ENCODE results near the gene MAST4.

Gene MAST4

DNA sequence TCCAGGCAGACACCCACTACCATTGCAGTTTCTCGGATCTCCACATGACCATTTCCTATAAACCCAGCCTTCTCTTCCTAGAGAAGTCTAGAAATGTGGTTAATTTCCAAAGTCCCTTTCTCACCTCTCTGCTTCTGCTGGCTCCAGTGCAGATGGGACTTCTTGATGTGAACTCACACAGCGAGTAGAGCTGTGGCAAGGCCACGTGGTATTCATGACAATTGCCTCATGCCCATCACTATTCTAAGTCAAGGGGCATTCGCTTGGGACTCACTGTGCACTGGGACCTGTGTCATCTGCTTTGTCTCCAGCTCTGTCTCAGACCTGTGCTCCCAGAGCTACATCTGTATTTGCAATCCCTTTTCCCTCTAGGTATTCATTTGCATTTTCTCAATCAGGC is 594.2 kb downstream of the MAST4 start:
- no peak for DNase-seq (ENCODE audit: low read depth)

DNA sequence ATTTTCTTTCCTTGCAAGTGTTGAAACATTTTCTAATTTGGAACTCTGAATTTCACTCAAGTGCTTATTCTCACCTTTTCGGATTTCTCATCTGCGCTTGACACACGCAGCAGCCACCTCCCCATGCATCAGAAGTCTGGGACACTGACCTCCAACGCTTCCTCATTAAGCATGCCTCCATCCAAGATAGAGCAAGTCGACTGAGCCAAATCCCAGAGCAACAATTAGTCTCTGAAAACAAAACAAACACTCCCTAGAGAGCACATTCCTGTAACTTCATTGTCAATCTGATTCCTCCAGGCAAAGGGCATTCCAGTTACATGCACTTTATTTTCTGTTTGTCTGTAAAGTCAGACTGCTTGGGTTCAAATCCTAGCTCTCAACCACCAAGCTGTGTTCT is 594.7 kb downstream of the MAST4 start:
- DNase-seq (ENCODE audit: low read depth): no peak

DNA sequence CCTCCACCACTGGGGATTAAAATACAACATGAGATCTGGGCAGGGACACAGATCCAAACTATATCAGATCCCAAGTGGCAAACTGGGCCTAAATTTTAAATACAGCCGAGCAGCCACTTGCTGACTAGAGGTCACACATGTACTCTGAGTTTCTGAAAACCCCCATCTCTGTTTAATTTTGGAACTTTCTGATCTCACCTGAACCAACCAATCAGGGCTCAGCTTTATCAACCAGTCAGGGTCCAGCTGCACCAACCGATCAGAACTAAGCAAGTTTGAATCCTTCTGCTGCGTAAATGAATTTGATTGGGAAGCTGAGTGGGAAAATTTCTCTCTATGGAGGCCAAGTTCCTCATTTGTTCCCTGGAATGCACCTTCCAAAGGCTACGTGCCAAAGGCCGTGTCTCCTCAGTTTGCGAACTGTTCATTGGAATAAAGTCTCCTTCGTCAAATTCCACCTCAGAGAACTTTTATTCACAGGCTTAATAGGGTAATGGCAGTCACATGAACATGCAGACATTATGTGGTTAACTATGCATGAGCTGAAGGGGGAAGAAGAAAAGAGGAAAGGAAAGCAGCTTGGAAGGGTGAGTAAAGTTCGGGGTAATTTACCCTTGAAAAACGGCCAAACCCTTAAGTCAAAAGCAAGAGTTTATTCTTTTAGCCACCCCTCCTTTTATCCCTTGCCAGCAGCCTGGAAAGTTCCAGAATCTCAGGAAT is 596.7 kb downstream of the MAST4 start:
- no peak for DNase-seq (ENCODE audit: low read depth)

GRCh38 chr5:67193439-67193807 is 597.2 kb downstream of the MAST4 start:
- no peak for DNase-seq (ENCODE audit: low read depth)

GRCh38 chr5:67194166-67194565 is 598.0 kb downstream of the MAST4 start:
- no peak for DNase-seq (ENCODE audit: low read depth)

- no peak for DNase-seq (ENCODE audit: low read depth)
Observed at GRCh38 chr5:67195406-67196275, 599.4 kb downstream of the MAST4 start.

DNA sequence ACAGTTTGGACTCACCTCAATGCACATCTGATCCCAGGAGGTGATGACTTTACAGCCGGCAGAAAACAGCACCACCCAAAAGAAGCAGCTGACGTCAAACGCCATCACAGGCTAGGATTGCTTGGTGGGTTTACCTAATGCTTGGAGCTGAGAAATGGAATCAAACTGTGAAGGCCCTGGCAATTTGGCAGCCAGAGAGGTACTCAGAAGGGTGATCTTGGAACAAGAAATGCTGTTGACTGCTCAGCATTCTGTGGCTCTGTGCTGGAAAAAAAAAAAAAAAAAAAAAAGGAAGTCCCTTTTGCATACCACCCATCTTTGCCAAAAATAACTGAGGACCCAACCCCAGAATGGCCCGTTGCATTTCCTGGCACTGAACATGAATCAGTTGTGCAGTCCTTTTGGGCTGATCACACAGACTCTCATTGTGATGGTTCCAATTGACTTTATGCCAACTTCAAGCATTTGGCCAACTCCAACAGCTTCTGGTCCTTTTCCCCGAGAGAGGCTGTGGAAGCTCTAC is 600.4 kb downstream of the MAST4 start, which contains the start of gene CD180:
Gene CD180, minus strand, starts transcription at position 263 of the 523 bp plus-strand sequence. Its CDS starts 158 bp downstream, at position 105.
- DNase-seq (ENCODE audit: low read depth): no peak

DNA sequence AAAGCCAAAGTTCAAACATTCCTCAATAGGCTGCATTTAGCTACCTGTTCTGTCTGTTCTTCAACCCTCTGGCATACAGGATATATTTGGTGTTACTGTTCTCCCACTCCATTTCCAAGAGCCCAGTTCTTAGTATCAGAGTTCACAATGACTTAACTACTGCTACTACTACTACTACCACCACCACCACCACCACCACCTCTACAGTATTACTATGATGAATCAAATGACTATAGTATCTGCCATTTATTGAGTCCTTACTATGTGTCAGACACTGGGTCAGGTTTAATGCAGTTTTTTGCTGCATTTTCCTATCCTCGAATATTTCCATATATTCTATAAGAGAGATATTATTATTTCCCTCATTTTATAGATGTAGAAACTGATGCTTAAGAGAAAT is 601.3 kb downstream of the MAST4 start:
- no peak for DNase-seq (ENCODE audit: low read depth)

DNA sequence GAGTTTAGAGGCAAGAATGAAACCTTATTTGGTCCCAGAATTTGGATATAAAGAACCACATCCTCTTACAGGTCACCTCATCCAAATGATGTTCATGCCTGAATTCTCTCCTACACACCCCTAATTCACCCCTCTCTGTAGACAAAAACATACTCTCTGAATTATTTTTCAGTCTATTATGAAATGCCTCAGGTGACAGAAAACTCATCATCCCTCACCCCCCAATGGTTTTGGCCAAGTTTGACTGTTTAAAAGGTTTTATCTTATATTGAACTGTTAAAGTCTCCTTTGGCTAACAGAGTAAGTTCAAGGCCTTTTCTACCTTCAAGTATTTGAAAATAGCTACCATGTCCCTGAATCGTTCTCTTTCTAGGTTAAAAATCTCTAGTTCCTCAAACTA is 602.7 kb downstream of the MAST4 start:
- no peak for DNase-seq (ENCODE audit: low read depth)

GRCh38 chr5:67199859-67200258 is 603.7 kb downstream of the MAST4 start:
- DNase-seq (ENCODE audit: low read depth): no peak

DNA sequence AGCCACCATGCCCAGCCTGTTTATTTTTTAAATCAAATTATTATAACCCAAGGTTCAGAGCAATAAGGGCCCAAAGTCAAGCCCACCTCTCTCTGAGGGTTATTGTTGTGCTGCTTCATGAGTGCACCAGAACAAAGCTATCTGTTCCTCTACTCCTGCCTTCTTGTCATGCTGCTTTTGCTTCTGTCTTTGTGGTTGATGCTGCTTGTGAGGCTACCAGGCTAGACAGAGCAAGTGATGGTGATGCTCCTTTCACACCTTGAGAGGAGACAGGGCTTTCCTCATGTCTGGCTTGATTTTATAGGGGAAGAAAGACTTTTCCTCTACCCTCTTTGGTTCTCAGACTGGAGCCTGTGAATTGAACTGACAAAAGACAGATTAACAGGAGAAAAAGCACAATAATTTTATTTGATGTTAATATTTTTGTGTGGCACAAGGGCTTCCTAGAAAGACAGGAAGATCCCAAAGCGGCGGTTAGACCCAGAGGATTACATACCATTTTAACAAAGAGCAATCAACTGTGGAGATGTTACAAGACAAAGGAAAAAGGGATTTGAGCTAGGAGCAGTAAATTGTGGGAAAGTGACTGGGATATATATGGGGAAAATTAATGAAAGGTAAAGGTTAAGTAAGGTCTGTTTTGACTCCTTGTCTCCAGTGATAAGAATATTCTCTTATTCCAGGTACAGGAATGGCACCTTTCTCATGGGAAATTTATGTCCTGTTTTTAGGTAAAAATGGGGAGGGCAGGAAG is 604.8 kb downstream of the MAST4 start:
- DNase-seq (ENCODE audit: low read depth): no peak

GRCh38 chr5:67201897-67202549 is 605.8 kb downstream of the MAST4 start:
- no peak for DNase-seq (ENCODE audit: low read depth)

GRCh38 chr5:67202828-67203227 is 606.6 kb downstream of the MAST4 start:
- no peak for DNase-seq (ENCODE audit: low read depth)

- no peak for DNase-seq (ENCODE audit: low read depth)
Observed at GRCh38 chr5:67203701-67204074, 607.5 kb downstream of the MAST4 start.

GRCh38 chr5:67204821-67205220 is 608.6 kb downstream of the MAST4 start:
- DNase-seq (ENCODE audit: low read depth): no peak

GRCh38 chr5:67205981-67206380 is 609.8 kb downstream of the MAST4 start:
- DNase-seq (ENCODE audit: low read depth): no peak

- no peak for DNase-seq (ENCODE audit: low read depth)
Observed at GRCh38 chr5:67206461-67206860, 610.3 kb downstream of the MAST4 start.

DNA sequence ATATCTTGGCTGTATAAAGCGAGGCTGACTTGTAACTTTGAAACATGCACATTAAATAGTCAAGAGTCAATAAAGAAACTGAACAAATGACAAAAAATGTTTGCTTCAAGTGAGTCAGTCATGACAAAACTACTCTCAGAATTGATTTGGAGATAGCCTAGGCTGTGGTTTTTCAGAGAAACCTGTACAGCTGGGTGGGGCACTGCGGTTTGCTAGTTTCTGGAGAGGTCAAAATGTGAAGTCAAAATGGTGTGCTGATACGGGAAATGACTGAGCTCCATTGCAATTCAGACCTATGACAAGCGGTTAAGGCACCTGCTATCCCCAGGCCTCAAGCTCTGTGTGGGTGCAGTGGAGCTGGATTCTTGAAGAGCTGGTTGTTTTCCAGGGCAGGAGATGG is 610.7 kb downstream of the MAST4 start:
- DNase-seq (ENCODE audit: low read depth): no peak

DNA sequence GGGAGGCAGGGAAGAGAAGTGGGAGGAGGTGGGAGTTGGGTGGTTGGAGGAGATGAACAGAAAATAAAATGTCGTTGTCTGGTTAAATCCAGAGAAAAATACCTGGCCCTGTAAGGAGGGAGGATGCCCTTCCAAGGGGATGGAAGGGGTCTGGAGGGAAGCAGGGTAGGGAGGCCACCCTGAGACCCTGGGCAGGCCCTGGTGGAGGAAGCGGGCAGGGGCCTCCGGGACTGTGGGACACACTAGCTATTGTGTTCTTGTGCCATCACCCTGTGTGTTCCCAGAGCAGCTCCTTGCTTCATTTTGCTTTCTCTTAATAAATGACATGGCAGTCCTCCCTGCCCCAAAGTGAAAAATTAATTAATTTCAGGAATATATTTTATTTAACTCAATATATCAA is 612.2 kb downstream of the MAST4 start:
- no peak for DNase-seq (ENCODE audit: low read depth)

DNA sequence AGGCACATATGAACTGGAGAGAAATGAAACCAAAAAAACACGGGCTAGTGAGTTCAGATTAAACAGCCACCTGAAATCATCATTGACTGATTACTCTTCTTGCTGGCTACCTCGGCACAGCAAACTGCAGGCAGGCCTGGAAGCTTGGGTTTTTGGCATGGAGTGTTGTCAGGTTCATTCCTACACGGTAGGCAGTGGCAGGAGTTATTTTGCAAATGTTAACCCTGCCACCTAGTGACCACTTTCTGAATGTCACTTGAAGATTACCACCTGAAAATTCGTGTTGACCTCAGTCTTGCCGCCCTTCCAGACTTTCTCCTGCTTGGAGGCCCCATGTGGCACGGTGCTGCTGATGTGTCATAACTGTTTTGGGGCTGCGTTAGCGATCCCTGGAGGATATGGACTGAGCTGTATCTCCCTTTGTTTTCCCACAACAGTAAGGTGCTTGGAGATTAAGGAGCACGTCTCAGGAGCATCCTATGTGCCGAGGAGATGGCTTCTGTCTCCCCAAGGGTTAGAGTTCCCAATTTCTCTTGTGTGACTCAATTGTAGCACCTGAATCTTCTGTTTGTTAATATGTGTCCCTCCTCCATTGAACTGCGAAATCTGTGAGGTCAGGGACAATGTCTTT is 613.1 kb downstream of the MAST4 start:
- peak; percentile 54 for DNase-seq (ENCODE audit: low read depth)

DNA sequence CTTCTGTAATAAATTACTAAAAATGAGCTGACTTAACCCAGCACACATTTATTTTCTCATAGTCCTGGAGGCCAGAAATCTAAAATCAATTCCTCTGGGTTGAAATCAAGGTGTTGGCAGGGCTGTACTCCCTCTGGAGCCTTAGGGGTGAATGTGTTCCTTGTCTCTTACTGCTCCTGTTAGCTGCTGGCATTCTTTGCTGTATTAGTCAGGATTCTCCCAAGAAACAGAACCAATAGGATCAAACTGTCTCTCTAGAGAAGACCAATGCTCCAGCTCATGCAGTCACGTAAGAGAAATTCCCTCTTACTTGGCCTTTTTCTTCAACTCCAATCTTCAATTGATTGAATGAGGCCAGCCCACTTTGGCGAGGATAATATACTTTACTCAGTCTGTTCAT is 615.7 kb downstream of the MAST4 start:
- peak; percentile 27 for DNase-seq (ENCODE audit: low read depth)

All from fibroblast of gingiva (primary cell).